HL-60 (cell line): Measurements from ENCODE around the gene RTTN.

Experiments
- CTCF ChIP-seq: IDR thresholded peaks from one replicate; pipeline ENCODE4 v1.5.1; 2011; ENCODE audit warnings: low read length, control low read depth, inconsistent platforms; ENCODE audit not compliant: insufficient read depth
- REST ChIP-seq: IDR thresholded peaks from 2 replicates; pipeline ENCODE4 v1.6.1; 2012; ENCODE audit warnings: low read depth; ENCODE audit not compliant: insufficient replicate concordance

DNA sequence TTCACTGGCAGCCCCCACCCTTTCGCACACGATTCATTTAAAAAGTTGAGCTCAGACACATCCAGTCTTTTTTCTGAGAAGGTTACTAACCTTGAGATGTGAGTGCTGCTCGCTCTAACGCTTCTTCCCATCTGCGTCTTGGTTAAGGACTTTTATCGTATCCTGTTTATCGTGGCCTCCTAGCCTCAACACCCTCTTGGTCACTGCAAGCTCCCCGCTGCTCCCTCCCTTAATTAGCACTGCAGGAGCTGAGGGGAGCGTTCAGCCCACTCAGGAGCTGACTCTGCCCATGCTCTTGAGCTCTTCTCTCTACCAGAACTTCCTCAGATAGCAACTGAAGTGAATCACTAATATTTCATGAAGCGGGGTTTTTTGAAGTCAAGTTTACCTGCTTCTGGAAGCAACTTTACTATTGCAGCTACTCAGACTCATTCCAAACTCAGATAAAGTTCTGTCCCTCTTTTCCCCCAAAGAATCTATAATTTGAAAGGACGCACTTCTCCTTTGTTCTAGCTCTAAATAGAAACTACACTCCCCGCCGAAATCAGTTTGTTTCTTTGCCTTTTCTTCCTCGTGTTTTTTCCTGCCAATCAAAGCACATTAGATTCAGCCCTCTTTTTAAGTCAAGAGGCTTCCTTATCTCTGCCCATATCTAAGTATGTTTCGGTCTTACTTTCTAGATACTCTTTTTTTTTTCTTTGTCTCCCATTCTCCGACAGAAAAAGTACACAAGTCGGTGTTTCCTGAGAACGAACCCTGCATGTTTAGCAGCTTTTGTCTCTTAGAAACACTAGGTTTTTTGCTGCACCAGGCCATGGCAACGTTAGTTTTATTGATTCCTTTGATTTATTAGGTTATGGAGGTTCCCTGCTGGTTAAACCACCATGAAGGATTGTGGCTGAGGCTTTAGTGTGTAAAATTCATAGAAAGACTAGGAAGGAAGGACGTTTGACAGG lies 248.5 kb downstream of the RTTN start:
- TF ChIP-seq REST, result no peak
- no peak for TF ChIP-seq CTCF
